H9 (cell line): Measurements from ENCODE around the gene MOCS1. TPM values are rescaled to one million over a fixed set of nuclear protein-coding genes. Genes with fewer than 3 reads are reported as not detected.
A peak's percentile ranks its signal among the peaks of the same experiment; 100 is the strongest.

ENCODE experiments used
- DNase-seq: peaks from one replicate; pipeline ENCODE4 v3.0.0-alpha.2; 2017
- H2AFZ ChIP-seq: one replicate; pipeline ENCODE4 v1.6.1; 2013; ENCODE audit warnings: mild to moderate bottlenecking, low read length, control low read depth, moderate library complexity
- H2AK5ac ChIP-seq: 2 replicates; pipeline ENCODE4 v1.6.1; 2013; ENCODE audit warnings: low read length, control low read depth, mixed read lengths; ENCODE audit not compliant: insufficient read length
- H2BK120ac ChIP-seq: one replicate; pipeline ENCODE4 v1.6.1; 2013; ENCODE audit warnings: low read depth, mild to moderate bottlenecking, low read length, control low read depth, inconsistent platforms; ENCODE audit not compliant: poor library complexity, severe bottlenecking
- H2BK12ac ChIP-seq: 2 replicates; pipeline ENCODE4 v1.6.1; 2013; ENCODE audit warnings: low read length, control low read depth, mixed read lengths, low read depth; ENCODE audit not compliant: insufficient read length
- H2BK15ac ChIP-seq: 2 replicates; pipeline ENCODE4 v1.6.1; 2013; ENCODE audit warnings: low read depth, low read length, control low read depth
- H2BK20ac ChIP-seq: one replicate; pipeline ENCODE4 v1.6.1; 2013; ENCODE audit warnings: low read depth, mild to moderate bottlenecking, low read length, control low read depth, inconsistent platforms; ENCODE audit not compliant: poor library complexity, severe bottlenecking
- H2BK5ac ChIP-seq: 2 replicates; pipeline ENCODE4 v1.6.1; 2013; ENCODE audit warnings: low read length, control low read depth, mixed read lengths; ENCODE audit not compliant: insufficient read length
- H3K14ac ChIP-seq: 2 replicates; pipeline ENCODE4 v1.6.1; 2013; ENCODE audit warnings: low read length, control low read depth; ENCODE audit not compliant: insufficient read depth
- H3K18ac ChIP-seq: 2 replicates; pipeline ENCODE4 v1.6.1; 2013; ENCODE audit warnings: low read depth, mild to moderate bottlenecking, mixed read lengths, low read length, control low read depth; ENCODE audit not compliant: insufficient read length
- H3K23ac ChIP-seq: 2 replicates; pipeline ENCODE4 v1.6.1; 2013; ENCODE audit warnings: low read length, control low read depth, mixed read lengths, low read depth; ENCODE audit not compliant: insufficient read length
- H3K23me2 ChIP-seq: 2 replicates; pipeline ENCODE4 v1.6.1; 2013; ENCODE audit warnings: low read depth, mild to moderate bottlenecking, mixed read lengths, low read length, control low read depth; ENCODE audit not compliant: insufficient read length, poor library complexity, severe bottlenecking
- H3K27ac ChIP-seq: 2 replicates; pipeline ENCODE4 v1.5.1; 2013; ENCODE audit warnings: low read length, control low read depth, mixed read lengths, low read depth; ENCODE audit not compliant: insufficient read length
- H3K27me3 ChIP-seq: 2 replicates; pipeline ENCODE4 v1.6.1; 2013; ENCODE audit warnings: low read length, control low read depth, inconsistent platforms; ENCODE audit not compliant: insufficient read depth
- H3K4ac ChIP-seq: 2 replicates; pipeline ENCODE4 v1.6.1; 2013; ENCODE audit warnings: low read depth, mild to moderate bottlenecking, control low read depth, inconsistent platforms, low read length, moderate library complexity
- H3K4me1 ChIP-seq: 2 replicates; pipeline ENCODE4 v1.6.1; 2013; ENCODE audit warnings: low read length, control low read depth, inconsistent platforms; ENCODE audit not compliant: insufficient read depth
- H3K4me2 ChIP-seq: 2 replicates; pipeline ENCODE4 v1.6.1; 2013; ENCODE audit warnings: low read length, control low read depth, mixed read lengths; ENCODE audit not compliant: insufficient read length, insufficient read depth
- H3K56ac ChIP-seq: 2 replicates; pipeline ENCODE4 v1.6.1; 2013; ENCODE audit warnings: low read depth, mild to moderate bottlenecking, mixed read lengths, low read length, control low read depth; ENCODE audit not compliant: insufficient read length
- H3K79me1 ChIP-seq: 2 replicates; pipeline ENCODE4 v1.6.1; 2013; ENCODE audit warnings: low read depth, mild to moderate bottlenecking, moderate library complexity, low read length, control low read depth, inconsistent platforms; ENCODE audit not compliant: insufficient read depth, poor library complexity, severe bottlenecking
- H3K79me2 ChIP-seq: 2 replicates; pipeline ENCODE4 v1.6.1; 2013; ENCODE audit warnings: low read length, control low read depth, inconsistent platforms; ENCODE audit not compliant: insufficient read depth
- H3K9ac ChIP-seq: 2 replicates; pipeline ENCODE4 v1.6.1; 2013; ENCODE audit warnings: low read length, control low read depth, mixed read lengths; ENCODE audit not compliant: insufficient read length; ENCODE audit errors: extremely low read depth
- H3K9me3 ChIP-seq: one replicate; pipeline ENCODE4 v1.6.1; 2013; ENCODE audit warnings: low read depth, low read length, inconsistent platforms; ENCODE audit not compliant: control insufficient read depth
- H3T11ph ChIP-seq: one replicate; pipeline ENCODE4 v1.6.1; 2013; ENCODE audit warnings: mild to moderate bottlenecking, low read length, control low read depth, inconsistent platforms
- H4K20me1 ChIP-seq: one replicate; pipeline ENCODE4 v1.6.1; 2013; ENCODE audit not compliant: control insufficient read depth, insufficient read length, insufficient read depth
- H4K5ac ChIP-seq: 2 replicates; pipeline ENCODE4 v1.6.1; 2013; ENCODE audit warnings: low read depth, mild to moderate bottlenecking, mixed read lengths, low read length, control low read depth; ENCODE audit not compliant: insufficient read length
- H4K8ac ChIP-seq: replicated peaks from 2 replicates; pipeline ENCODE4 v1.6.1; 2013; ENCODE audit warnings: low read length, control low read depth, mixed read lengths, low read depth; ENCODE audit not compliant: insufficient read length
- H4K91ac ChIP-seq: 2 replicates; pipeline ENCODE4 v1.6.1; 2013; ENCODE audit warnings: low read depth, mild to moderate bottlenecking, moderate library complexity, mixed read lengths, low read length, control low read depth; ENCODE audit not compliant: insufficient read length
- H3K27ac Mint-ChIP-seq, 3 experiments: 2 replicates in 2 of 3; 3 replicates in 1 of 3; pipeline ENCODE4 v1.8.0; 2020 to 2021; ENCODE audit warnings: mixed read lengths in 3 of 3, mild to moderate bottlenecking in 1 of 3, moderate library complexity in 1 of 3
- H3K27me3 Mint-ChIP-seq: 2 replicates; pipeline ENCODE4 v1.8.0; 2021; ENCODE audit warnings: low read depth, mild to moderate bottlenecking, moderate library complexity, mixed read lengths
- H3K36me3 Mint-ChIP-seq, 3 experiments: 2 replicates in 2 of 3; 3 replicates in 1 of 3; pipeline ENCODE4 v1.8.0; 2020 to 2021; ENCODE audit warnings: low read depth in 3 of 3, mixed read lengths in 3 of 3; ENCODE audit not compliant: insufficient read depth in 1 of 3
- H3K4me1 Mint-ChIP-seq, 2 experiments: 2 replicates each; pipeline ENCODE4 v1.8.0; 2020; ENCODE audit warnings: mixed read lengths in 2 of 2
- H3K4me3 Mint-ChIP-seq, 2 experiments: 2 replicates in 1 of 2; 3 replicates in 1 of 2; pipeline ENCODE4 v1.8.0; 2020 to 2021; ENCODE audit warnings: mild to moderate bottlenecking in 2 of 2, mixed read lengths in 2 of 2, moderate library complexity in 1 of 2
- H3K9me3 Mint-ChIP-seq, 2 experiments: 2 replicates in 1 of 2; 3 replicates in 1 of 2; pipeline ENCODE4 v1.8.0; 2020; ENCODE audit warnings: mild to moderate bottlenecking in 2 of 2, mixed read lengths in 2 of 2, moderate library complexity in 1 of 2
- CTCF ChIP-seq: fragments of 200-600 bp; sonication (generic); conservative IDR thresholded peaks from 3 replicates; pipeline ENCODE4 v1.8.0; 2021; ENCODE audit warnings: antibody characterized with exemption, mild to moderate bottlenecking
- WGBS: extraction: QIAGEN DNeasy Blood & Tissue Kit; methylation state at CpG from one replicate; pipeline ENCODE4 v1.1.7; 2013; ENCODE audit warnings: missing lambda C conversion rate, low lambda C conversion rate, mixed read lengths; ENCODE audit not compliant: insufficient read length; ENCODE audit errors: extremely low coverage; 5-methylcytosine and 5-hydroxymethylcytosine counted together
- total RNA-seq: library from RNA; stranded (reverse); gene quantifications from 2 replicates; pipeline ENCODE4 v1.2.1, GENCODE V29; 2021

The MOCS1 gene
- total RNA-seq, 1 experiment from 2014 or later, result 15.2 TPM

DNA sequence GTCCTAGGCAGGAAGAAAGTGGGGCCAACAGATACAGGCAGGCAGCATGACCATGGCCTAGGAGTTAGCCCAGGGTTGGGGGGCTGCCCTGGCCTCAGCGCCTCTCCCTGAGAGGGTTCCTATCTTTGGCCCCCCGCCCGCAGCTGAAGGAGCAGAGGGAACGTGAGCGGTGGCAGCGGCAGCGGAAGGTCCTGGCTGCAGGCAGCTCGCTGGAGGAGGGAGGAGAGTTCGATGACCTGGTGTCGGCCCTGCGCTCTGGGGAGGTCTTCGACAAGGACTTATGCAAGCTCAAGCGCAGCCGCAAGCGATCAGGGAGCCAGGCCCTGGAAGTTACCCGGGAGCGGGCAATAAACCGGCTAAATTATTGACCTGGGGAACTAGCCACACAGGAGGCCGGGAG lies 32.6 kb downstream of the MOCS1 start:
- peaks cover 4% of the 10 kb centered on the region for H3K27me3 Mint-ChIP-seq
- Histone ChIP-seq H3K18ac (no peak overlapping the region), H2BK20ac (no peak overlapping the region), H3K56ac (no peak overlapping the region), H3K79me2 (no peaks in the 10 kb centered on the region), H2BK15ac (no peak overlapping the region), H3K4ac (no peak overlapping the region), H3K9ac (no peak overlapping the region), H3K27me3 (no peaks in the 10 kb centered on the region), H2BK120ac (no peak overlapping the region), H3K9me3 (no peaks in the 10 kb centered on the region), H4K20me1 (no peaks in the 10 kb centered on the region), H3K79me1 (no peaks in the 10 kb centered on the region), H3T11ph (no peak overlapping the region), H2BK5ac (no peak overlapping the region), H2AFZ (no peak overlapping the region), H2BK12ac (no peak overlapping the region), H4K5ac (no peak overlapping the region), H3K14ac (no peak overlapping the region), H4K91ac (no peak overlapping the region), H4K8ac (no peak overlapping the region), H3K4me1 (peaks cover 10% of the 10 kb centered on the region; the same call in 1 of the 2 replicates), H3K23me2 (no peaks in the 10 kb centered on the region), H3K27ac (no peak overlapping the region), H3K23ac (no peak overlapping the region), H2AK5ac (no peak overlapping the region), H3K4me2 (no peak overlapping the region)
- no CpG with 5 or more reads among the region's 19 CpGs for WGBS
- DNase-seq, result no peak
- H3K9me3 Mint-ChIP-seq, result peaks cover 0 to 2% of the 10 kb centered on the region in 2 experiments; a peak in 1 of 5 replicates
- H3K27ac Mint-ChIP-seq, result peak overlapping the region in 2 of 3 experiments; percentile 49 to 51; a peak in 1 of 7 replicates
- H3K4me1 Mint-ChIP-seq, result peaks cover 15 to 16% of the 10 kb centered on the region in 2 experiments
- H3K4me3 Mint-ChIP-seq, result no peak overlapping the region
- H3K36me3 Mint-ChIP-seq, result peaks cover 7 to 13% (median 9%) of the 10 kb centered on the region in 3 experiments
- no peak for TF ChIP-seq CTCF
